A204.1 (cell line): ENCODE data around the gene RAC2.

ENCODE experiments used
- FAIRE-seq: peaks from 2 replicates; lab custom pipeline; 2012; peaks lifted over from hg19 to GRCh38; lab: Jason Lieb, UNC

Gene RAC2

GRCh38 chr22:37244114-37244921 is at the start of gene RAC2:
Gene RAC2, minus strand, starts transcription at chr22:37244269. Its CDS starts 121 bp downstream, at chr22:37244148.
- no peak for FAIRE-seq

- no peak for FAIRE-seq
Measured at GRCh38 chr22:37293172-37293571, 49.1 kb upstream of the RAC2 start.

- no peak for FAIRE-seq
Measured at GRCh38 chr22:37292641-37293040, 48.6 kb upstream of the RAC2 start.

- FAIRE-seq, result no peak
Measured at GRCh38 chr22:37291559-37292298, 47.7 kb upstream of the RAC2 start.

GRCh38 chr22:37290737-37291136 is 46.7 kb upstream of the RAC2 start:
- FAIRE-seq, result no peak

GRCh38 chr22:37289156-37289735 is 45.2 kb upstream of the RAC2 start:
- no peak for FAIRE-seq

- FAIRE-seq, result no peak
Measured at GRCh38 chr22:37288521-37288920, 44.5 kb upstream of the RAC2 start.

- no peak for FAIRE-seq
Measured at GRCh38 chr22:37287550-37287951, 43.5 kb upstream of the RAC2 start.

- no peak for FAIRE-seq
Measured at GRCh38 chr22:37285937-37286336, 41.9 kb upstream of the RAC2 start.

GRCh38 chr22:37284805-37285355 is 40.8 kb upstream of the RAC2 start:
- no peak for FAIRE-seq

GRCh38 chr22:37284126-37284804 is 40.2 kb upstream of the RAC2 start:
- no peak for FAIRE-seq

- FAIRE-seq, result no peak
Measured at GRCh38 chr22:37283393-37283937, 39.4 kb upstream of the RAC2 start.

GRCh38 chr22:37282385-37282677 is 38.3 kb upstream of the RAC2 start, which contains the start of gene CYTH4:
Gene CYTH4, plus strand, starts transcription at chr22:37282508. Its CDS starts 62 bp downstream, at chr22:37282570.
- no peak for FAIRE-seq

GRCh38 chr22:37281646-37282384 is 37.7 kb upstream of the RAC2 start:
- FAIRE-seq, result no peak

- FAIRE-seq, result no peak
Measured at GRCh38 chr22:37281195-37281594, 37.1 kb upstream of the RAC2 start.

GRCh38 chr22:37280718-37281117 is 36.6 kb upstream of the RAC2 start:
- no peak for FAIRE-seq

- no peak for FAIRE-seq
Measured at GRCh38 chr22:37279331-37280181, 35.5 kb upstream of the RAC2 start.

GRCh38 chr22:37278261-37278660 is 34.2 kb upstream of the RAC2 start:
- FAIRE-seq, result no peak

GRCh38 chr22:37277384-37277783 is 33.3 kb upstream of the RAC2 start:
- no peak for FAIRE-seq

- FAIRE-seq, result no peak
Measured at GRCh38 chr22:37276776-37277175, 32.7 kb upstream of the RAC2 start.
